Activated naive CD4-positive, alpha-beta T cell treated with anti-CD3 and anti-CD28 coated beads for 36 hours (primary cell): ENCODE measurements around the gene SLC22A17. TPM values are rescaled to one million over a fixed set of nuclear protein-coding genes. Genes with fewer than 3 reads are reported as not detected.

Source experiments
- CTCF ChIA-PET: fragments of 350-600 bp; sonication (Branson Sonifier 250); formaldehyde crosslinking; loops from one replicate; lab custom pipeline; 2021; ENCODE audit warnings: antibody characterized with exemption; lab: Charles Lee
- DNase-seq: peaks from one replicate; pipeline ENCODE4 v3.0.0-alpha.2; 2020
- H3K27ac Mint-ChIP-seq: one replicate; pipeline ENCODE4 v1.8.0; 2021; ENCODE audit warnings: mild to moderate bottlenecking, mixed read lengths
- H3K27me3 Mint-ChIP-seq: one replicate; pipeline ENCODE4 v1.8.0; 2021; ENCODE audit warnings: low read depth, mixed read lengths
- H3K36me3 Mint-ChIP-seq: one replicate; pipeline ENCODE4 v1.8.0; 2021; ENCODE audit warnings: low read depth, mixed read lengths
- H3K4me1 Mint-ChIP-seq: one replicate; pipeline ENCODE4 v1.8.0; 2021; ENCODE audit warnings: low read depth, mixed read lengths
- H3K4me3 Mint-ChIP-seq: one replicate; pipeline ENCODE4 v1.8.0; 2021; ENCODE audit warnings: mild to moderate bottlenecking, moderate library complexity, mixed read lengths
- H3K9me3 Mint-ChIP-seq: one replicate; pipeline ENCODE4 v1.8.0; 2021; ENCODE audit warnings: mixed read lengths
- intact Hi-C: fragments of 100-400 bp; cut with micrococcal nuclease; formaldehyde crosslinking; loops from one replicate; pipeline ENCODE4 v1.15.1; 2023
- total RNA-seq, 2 experiments: library from RNA; stranded (reverse); gene quantifications; one replicate each; pipeline ENCODE4 v1.2.3, GENCODE V29; 2021

The SLC22A17 gene
- total RNA-seq, 2 experiments from 2014 or later = 3.5 to 4.8 TPM

DNA sequence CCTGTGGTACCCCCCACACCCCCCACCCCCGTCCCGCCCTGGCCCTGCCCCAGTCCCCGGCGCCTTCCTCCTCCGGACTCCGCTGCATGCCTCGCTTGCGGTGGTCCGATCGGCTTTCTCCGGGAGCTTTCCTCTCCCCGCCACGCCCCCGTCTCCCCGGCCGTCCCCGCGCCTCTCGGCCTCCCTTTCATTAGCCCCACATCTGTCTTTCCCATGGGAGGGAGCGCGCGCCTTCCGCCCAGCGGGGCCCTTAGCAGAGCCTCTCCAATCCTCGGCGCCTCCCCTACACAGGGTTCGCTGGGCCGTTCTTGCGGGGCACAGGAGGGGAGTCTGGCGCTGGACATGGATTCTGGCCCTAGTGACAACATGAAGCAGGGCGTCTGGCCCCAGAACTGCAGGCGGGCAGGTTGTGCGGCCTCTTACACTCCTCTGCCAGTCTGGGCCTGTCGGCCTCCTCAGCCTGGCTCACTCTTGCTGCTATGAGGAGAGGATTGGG lies 13.8 kb upstream of the SLC22A17 start:
- H3K27ac Mint-ChIP-seq = no peak overlapping the region
- no peaks in the 10 kb centered on the region for H3K9me3 Mint-ChIP-seq
- intact Hi-C loops = no loop called here
- peaks cover 26% of the 10 kb centered on the region for H3K27me3 Mint-ChIP-seq
- no peaks in the 10 kb centered on the region for H3K36me3 Mint-ChIP-seq
- H3K4me3 Mint-ChIP-seq = no peak overlapping the region
- CTCF ChIA-PET = interaction anchor here (1.1 kb wide), 1 partner anchor 19 kb away, joined by 3 read pairs; no protein-coding TSS in a partner anchor
- DNase-seq = no peak
- peaks cover 6% of the 10 kb centered on the region for H3K4me1 Mint-ChIP-seq

GRCh38 chr14:23365732-23366425 lies 13.2 kb upstream of the SLC22A17 start:
- intact Hi-C loops = no loop called here
- no peaks in the 10 kb centered on the region for H3K36me3 Mint-ChIP-seq
- peaks cover 6% of the 10 kb centered on the region for H3K4me1 Mint-ChIP-seq
- CTCF ChIA-PET = interaction anchor here (0.6 to 1.1 kb wide), 3 partner anchors 18 to 94 kb away, joined by 3 read pairs; no protein-coding TSS in a partner anchor
- H3K4me3 Mint-ChIP-seq = no peak overlapping the region
- no peaks in the 10 kb centered on the region for H3K9me3 Mint-ChIP-seq
- no peak overlapping the region for H3K27ac Mint-ChIP-seq
- DNase-seq = no peak
- H3K27me3 Mint-ChIP-seq = peaks cover 26% of the 10 kb centered on the region

- CTCF ChIA-PET = interaction anchor here (0.6 to 1.1 kb wide), 3 partner anchors 17 to 94 kb away, joined by 3 read pairs; no protein-coding TSS in a partner anchor
- H3K27me3 Mint-ChIP-seq = peaks cover 26% of the 10 kb centered on the region
These were observed 12.5 kb upstream of the SLC22A17 start, which contains the start of gene EFS for GRCh38 chr14:23365036-23365731. Gene EFS (minus strand): TSS chr14:23365172. CDS start chr14:23365025, 147 bp downstream.

DNA sequence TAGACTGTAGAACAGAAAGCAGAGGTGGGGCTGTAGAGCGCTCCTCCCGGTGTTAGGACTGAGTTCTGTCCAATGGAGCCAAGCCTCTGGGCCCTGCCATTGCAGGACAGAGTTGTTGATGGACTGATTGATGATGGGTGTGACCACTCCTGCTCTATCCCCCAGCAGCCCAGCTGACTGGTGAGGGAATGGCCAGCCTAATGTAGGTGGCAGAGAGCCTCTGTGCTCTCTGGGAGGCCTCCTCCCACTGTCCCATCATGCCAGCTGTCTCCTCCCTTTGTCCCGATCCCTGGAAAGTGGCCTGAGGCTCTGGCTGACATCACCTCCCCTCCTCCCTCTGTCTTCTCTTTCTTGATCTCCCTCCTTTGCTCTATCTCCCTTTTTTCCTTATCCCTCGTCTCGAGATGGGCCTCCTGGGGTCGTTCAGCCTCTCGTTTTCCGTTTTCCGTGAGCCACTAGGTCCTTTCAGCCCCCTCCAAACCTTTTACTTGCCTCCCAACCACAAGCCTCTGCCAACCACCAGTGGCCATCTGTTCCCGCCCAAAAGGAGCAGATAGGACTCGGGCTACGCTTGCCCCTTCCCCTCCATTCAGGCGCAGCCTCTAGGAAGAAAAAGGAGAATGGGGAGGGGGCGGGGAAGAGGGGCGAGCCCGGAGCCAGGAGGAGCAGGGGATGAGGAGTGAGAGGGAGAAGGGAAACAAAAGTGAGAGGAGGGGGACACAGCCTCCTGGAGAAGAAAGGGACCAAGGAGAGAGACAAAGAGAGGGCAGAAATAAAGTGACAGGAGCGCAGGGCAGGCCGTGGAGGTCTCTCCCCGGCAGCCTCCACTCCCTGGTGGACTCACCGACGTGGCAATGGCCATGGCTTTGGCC lies 11.7 kb upstream of the SLC22A17 start:
- intact Hi-C loops = no loop called here
- no peaks in the 10 kb centered on the region for H3K36me3 Mint-ChIP-seq
- CTCF ChIA-PET = no interaction called here
- peaks cover 6% of the 10 kb centered on the region for H3K4me1 Mint-ChIP-seq
- peaks cover 26% of the 10 kb centered on the region for H3K27me3 Mint-ChIP-seq
- no peaks in the 10 kb centered on the region for H3K9me3 Mint-ChIP-seq
- H3K4me3 Mint-ChIP-seq = no peak overlapping the region
- H3K27ac Mint-ChIP-seq = no peak overlapping the region
- DNase-seq = no peak

More at GRCh38 chr14:23365036-23365731, 12.5 kb upstream of the SLC22A17 start, which contains the start of gene EFS:
- peaks cover 6% of the 10 kb centered on the region for H3K4me1 Mint-ChIP-seq
- no peak for DNase-seq
- H3K9me3 Mint-ChIP-seq = no peaks in the 10 kb centered on the region
- no peak within 1 kb of the TSS for H3K4me3 Mint-ChIP-seq
- H3K27ac Mint-ChIP-seq = no peak within 1 kb of the TSS
- intact Hi-C loops = no loop called here
- H3K36me3 Mint-ChIP-seq = no peaks in the 10 kb centered on the region

- no peak overlapping the region for H3K4me3 Mint-ChIP-seq
- CTCF ChIA-PET = interaction anchor here (1.1 to 3.7 kb wide), 4 partner anchors 17 to 117 kb away, joined by 3 to 21 read pairs (median 4); no protein-coding TSS in a partner anchor
- H3K36me3 Mint-ChIP-seq = no peaks in the 10 kb centered on the region
- no peak overlapping the region for H3K27ac Mint-ChIP-seq
- H3K9me3 Mint-ChIP-seq = no peaks in the 10 kb centered on the region
- no peak for DNase-seq
- peaks cover 19% of the 10 kb centered on the region for H3K27me3 Mint-ChIP-seq
- intact Hi-C loops = no loop called here
- H3K4me1 Mint-ChIP-seq = peaks cover 6% of the 10 kb centered on the region
These were observed 9.5 kb upstream of the SLC22A17 start for GRCh38 chr14:23362200-23362599.

DNA sequence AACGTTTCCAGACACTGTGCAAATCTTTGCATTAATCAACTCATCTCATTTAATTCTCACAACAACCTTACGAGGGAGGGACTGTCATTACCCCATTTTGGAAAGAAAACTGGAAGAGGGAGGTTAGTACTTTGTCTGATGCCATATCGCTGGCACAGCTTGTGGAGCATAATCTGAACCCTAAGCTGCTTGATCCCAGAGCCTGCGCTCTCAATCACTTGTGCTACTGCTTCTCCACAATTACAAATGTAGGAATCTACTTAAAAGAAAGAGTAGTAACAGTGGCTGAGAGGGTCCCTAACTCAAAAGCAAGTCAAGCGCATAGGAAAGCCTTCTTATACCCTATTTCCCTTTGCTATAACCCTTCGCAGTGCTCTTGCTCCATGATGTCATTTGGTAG lies 9.1 kb upstream of the SLC22A17 start:
- DNase-seq = no peak
- Mint-ChIP-seq H3K4me1 (peaks cover 4% of the 10 kb centered on the region), H3K9me3 (no peaks in the 10 kb centered on the region), H3K27me3 (peaks cover 15% of the 10 kb centered on the region), H3K4me3 (no peak overlapping the region), H3K27ac (no peak overlapping the region), H3K36me3 (no peaks in the 10 kb centered on the region)
- CTCF ChIA-PET = interaction anchor here (1.2 to 3.7 kb wide), 3 partner anchors 16 to 35 kb away, joined by 3 to 21 read pairs (median 4); no protein-coding TSS in a partner anchor
- intact Hi-C loops = no loop called here

DNA sequence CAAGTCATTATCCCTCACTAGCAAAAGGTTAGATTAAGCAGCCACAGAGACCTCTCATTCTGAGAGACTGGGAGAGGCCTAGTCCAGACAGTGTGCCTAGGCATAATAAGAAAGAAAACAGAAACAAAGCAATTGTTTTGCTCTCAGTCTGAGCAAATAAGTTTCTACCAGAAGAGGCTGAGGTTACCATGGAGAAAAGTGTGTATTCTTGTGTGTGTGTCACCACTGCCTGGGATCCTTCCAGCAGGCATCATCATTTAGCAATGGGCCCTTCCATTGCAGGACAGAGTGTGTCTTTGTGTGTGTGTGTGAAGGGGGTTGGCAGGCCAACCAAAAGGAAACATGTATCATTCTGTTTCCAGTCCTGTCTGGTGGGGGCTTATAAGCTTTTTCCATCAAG lies 8.6 kb upstream of the SLC22A17 start:
- no peaks in the 10 kb centered on the region for H3K36me3 Mint-ChIP-seq
- CTCF ChIA-PET = interaction anchor here (0.9 to 3.7 kb wide), 4 partner anchors 16 to 35 kb away, joined by 3 to 21 read pairs (median 4); no protein-coding TSS in a partner anchor
- no peak overlapping the region for H3K4me3 Mint-ChIP-seq
- intact Hi-C loops = no loop called here
- H3K4me1 Mint-ChIP-seq = peaks cover 3% of the 10 kb centered on the region
- DNase-seq = peak; percentile 10
- no peaks in the 10 kb centered on the region for H3K9me3 Mint-ChIP-seq
- H3K27me3 Mint-ChIP-seq = peaks cover 11% of the 10 kb centered on the region
- no peak overlapping the region for H3K27ac Mint-ChIP-seq

GRCh38 chr14:23360496-23360895 lies 7.8 kb upstream of the SLC22A17 start:
- CTCF ChIA-PET = interaction anchor here (0.9 to 3.7 kb wide), 6 partner anchors 19 to 239 kb away, joined by 3 to 21 read pairs (median 3); no protein-coding TSS in a partner anchor
- H3K9me3 Mint-ChIP-seq = no peaks in the 10 kb centered on the region
- no peak overlapping the region for H3K27ac Mint-ChIP-seq
- H3K4me1 Mint-ChIP-seq = peaks cover 3% of the 10 kb centered on the region
- no peak overlapping the region for H3K4me3 Mint-ChIP-seq
- DNase-seq = no peak
- peaks cover 11% of the 10 kb centered on the region for H3K27me3 Mint-ChIP-seq
- H3K36me3 Mint-ChIP-seq = no peaks in the 10 kb centered on the region
- intact Hi-C loops = no loop called here

GRCh38 chr14:23359722-23360447 lies 7.2 kb upstream of the SLC22A17 start:
- intact Hi-C loops = no loop called here
- no peak for DNase-seq
- Mint-ChIP-seq H3K4me3 (no peak overlapping the region), H3K27me3 (peaks cover 9% of the 10 kb centered on the region), H3K9me3 (no peaks in the 10 kb centered on the region), H3K4me1 (peaks cover 2% of the 10 kb centered on the region), H3K36me3 (no peaks in the 10 kb centered on the region), H3K27ac (no peak overlapping the region)
- CTCF ChIA-PET = interaction anchor here (1.1 to 3.7 kb wide), 5 partner anchors 20 to 239 kb away, joined by 3 to 21 read pairs (median 3); no protein-coding TSS in a partner anchor

GRCh38 chr14:23359167-23359626 lies 6.5 kb upstream of the SLC22A17 start:
- H3K9me3 Mint-ChIP-seq = no peaks in the 10 kb centered on the region
- H3K4me1 Mint-ChIP-seq = no peaks in the 10 kb centered on the region
- H3K27me3 Mint-ChIP-seq = peaks cover 3% of the 10 kb centered on the region
- CTCF ChIA-PET = interaction anchor here (3.7 kb wide), 1 partner anchor 32 kb away, joined by 21 read pairs; no protein-coding TSS in a partner anchor
- no peak overlapping the region for H3K27ac Mint-ChIP-seq
- intact Hi-C loops = no loop called here
- DNase-seq = no peak
- H3K36me3 Mint-ChIP-seq = no peaks in the 10 kb centered on the region
- no peak overlapping the region for H3K4me3 Mint-ChIP-seq
